HepG2 (cell line): Measurements from ENCODE around the gene LILRB3. TPM values are rescaled to one million over a fixed set of nuclear protein-coding genes. Genes with fewer than 3 reads are reported as not detected.
"Not testable (repeated sequence)": the region's sequence is repeated elsewhere in the genome, so short reads cannot be mapped to it uniquely, and the experiment has no call there.

Experiments
- ATAC-seq: fragments of 200-7000 bp; cut with Tn5 transposase; 3 replicates; pipeline ENCODE4 v1.9.1; 2020; ENCODE audit warnings: mild to moderate bottlenecking, moderate library complexity
- BruUV-seq: library from RNA; stranded (reverse); fragments of 400-500 nt; replicated peaks from 2 replicates; lab custom pipeline; 2021; lab: Mats Ljungman, UMichigan
- CTCF ChIA-PET: fragments of 300-600 bp; formaldehyde crosslinking; extraction: SDS; loops from one replicate; lab custom pipeline; 2021; ENCODE audit warnings: low total read pairs, inconsistent platforms, low intra/inter-chr PET ratio; lab: Yijun Ruan, JAX
- POLR2A ChIA-PET: fragments of 350-600 bp; sonication (Branson Sonifier 250); formaldehyde crosslinking; loops from one replicate; lab custom pipeline; 2020; ENCODE audit warnings: antibody characterized with exemption, inconsistent platforms; lab: Yijun Ruan, JAX
- DNase-seq: peaks from one replicate; pipeline ENCODE4 v3.0.0-alpha.2; 2015; ENCODE audit warnings: low spot score
- FAIRE-seq: peaks from 3 replicates; lab custom pipeline; 2011; peaks lifted over from hg19 to GRCh38; lab: Jason Lieb, UNC
- H2AFZ ChIP-seq: one replicate; pipeline ENCODE4 v1.6.1; 2011; ENCODE audit warnings: low read length, inconsistent platforms
- H3K27ac ChIP-seq: fragments of 300-600 bp; 3 replicates; pipeline ENCODE4 v1.8.0; 2011; ENCODE audit warnings: mixed run types, mild to moderate bottlenecking, mixed read lengths, low read length, inconsistent platforms; ENCODE audit not compliant: insufficient read depth; ENCODE audit errors: extremely low read length
- H3K27me3 ChIP-seq, 2 experiments: fragments of 200-600 bp in 1 of 2; 2 replicates in 1 of 2; 3 replicates in 1 of 2; pipeline versions ENCODE4 v1.6.0 to v1.8.0; 2011; ENCODE audit warnings: low read length in 2 of 2, mild to moderate bottlenecking in 2 of 2, moderate library complexity in 2 of 2, inconsistent platforms in 1 of 2; ENCODE audit not compliant: insufficient read depth in 2 of 2, control insufficient read depth in 1 of 2
- H3K36me3 ChIP-seq, 2 experiments: fragments of 200-600 bp in 1 of 2; replicated peaks in 1 of 2; 2 replicates in 1 of 2; 3 replicates in 1 of 2; pipeline versions ENCODE4 v1.5.1 to v1.8.0; 2011; ENCODE audit warnings: low read length in 2 of 2, inconsistent platforms in 1 of 2; ENCODE audit not compliant: insufficient read depth in 2 of 2, control insufficient read depth in 1 of 2
- H3K4me1 ChIP-seq: 2 replicates; pipeline ENCODE4 v1.5.1; 2012; ENCODE audit warnings: low read length, inconsistent platforms; ENCODE audit not compliant: insufficient read depth
- H3K4me2 ChIP-seq: 2 replicates; pipeline ENCODE4 v1.6.0; 2011; ENCODE audit warnings: low read depth, low read length, inconsistent platforms
- H3K4me3 ChIP-seq, 3 experiments: fragments of 200-600 bp in 1 of 3; sonication (generic), shearing (Covaris generic) in 1 of 3; replicated peaks in 1 of 3; 2 replicates each; pipeline ENCODE4 v1.5.1; 2011 to 2016; ENCODE audit warnings: low read length in 3 of 3, inconsistent platforms in 2 of 3, low read depth in 2 of 3, mild to moderate bottlenecking in 2 of 3, control low read depth in 1 of 3, mixed read lengths in 1 of 3; ENCODE audit not compliant: insufficient read depth in 1 of 3
- H3K79me2 ChIP-seq: one replicate; pipeline ENCODE4 v1.6.1; 2011; ENCODE audit warnings: low read length, inconsistent platforms; ENCODE audit not compliant: insufficient read depth
- H3K9ac ChIP-seq: 2 replicates; pipeline ENCODE4 v1.6.0; 2011; ENCODE audit warnings: mild to moderate bottlenecking, low read depth, low read length, inconsistent platforms; ENCODE audit not compliant: insufficient read depth
- H3K9me3 ChIP-seq: 2 replicates; pipeline ENCODE4 v1.5.1; 2012; ENCODE audit warnings: mild to moderate bottlenecking, low read length
- H4K20me1 ChIP-seq: 2 replicates; pipeline ENCODE4 v1.6.0; 2011; ENCODE audit warnings: inconsistent platforms, mild to moderate bottlenecking, low read length, moderate library complexity; ENCODE audit not compliant: insufficient read depth
- AGO2 ChIP-seq: fragments of 200-400 bp; formaldehyde crosslinking; optimal IDR thresholded peaks from 2 replicates; pipeline ENCODE3; 2017; ENCODE audit warnings: mild to moderate bottlenecking, low read depth, low read length, moderate library complexity
- FOSL1 ChIP-seq: sonication (generic); formaldehyde crosslinking; IDR thresholded peaks from 2 replicates; pipeline ENCODE4 v1.9.0; 2021; ENCODE audit warnings: missing genetic modification reagents, borderline replicate concordance
- KDM2A ChIP-seq: sonication (generic); formaldehyde crosslinking; IDR thresholded peaks from 2 replicates; pipeline ENCODE4 v1.4.0; 2020; ENCODE audit warnings: low read depth, missing genetic modification reagents, borderline replicate concordance
- KLF13 ChIP-seq: sonication (generic); formaldehyde crosslinking; IDR thresholded peaks from 2 replicates; pipeline ENCODE4 v1.4.0; 2020; ENCODE audit warnings: mild to moderate bottlenecking, missing genetic modification reagents
- RBFOX2 ChIP-seq: fragments of 200-400 bp; formaldehyde crosslinking; IDR thresholded peaks from 2 replicates; pipeline ENCODE4 v1.6.1; 2017; ENCODE audit warnings: low read depth, mild to moderate bottlenecking, low read length
- REST ChIP-seq, 2 experiments: IDR thresholded peaks; 2 replicates each; pipeline ENCODE4 v1.6.1; 2011 to 2012; ENCODE audit warnings: low read length in 2 of 2, borderline replicate concordance in 1 of 2, low read depth in 1 of 2, mild to moderate bottlenecking in 1 of 2, moderate library complexity in 1 of 2
- SAFB2 ChIP-seq: sonication (generic); formaldehyde crosslinking; IDR thresholded peaks from 2 replicates; pipeline ENCODE4 v1.5.1; 2020; ENCODE audit warnings: missing genetic modification reagents, low read depth, mild to moderate bottlenecking, borderline replicate concordance
- TCF7L2 ChIP-seq: IDR thresholded peaks from 2 replicates; pipeline ENCODE4 v1.6.1; 2011; ENCODE audit warnings: mild to moderate bottlenecking, low read depth, low read length, moderate library complexity
- ZC3H13 ChIP-seq: sonication (generic); formaldehyde crosslinking; IDR thresholded peaks from 2 replicates; pipeline ENCODE4 v1.8.1; 2023; ENCODE audit warnings: mild to moderate bottlenecking, missing genetic modification reagents, moderate library complexity
- ZNF224 ChIP-seq: sonication (generic); formaldehyde crosslinking; IDR thresholded peaks from 2 replicates; pipeline ENCODE4 v1.5.0; 2020; ENCODE audit warnings: mild to moderate bottlenecking, missing genetic modification reagents
- ZNF362 ChIP-seq: sonication (generic); formaldehyde crosslinking; IDR thresholded peaks from 2 replicates; pipeline ENCODE4 v1.4.0; 2020; ENCODE audit warnings: missing genetic modification reagents, mild to moderate bottlenecking, borderline replicate concordance
- ZNF720 ChIP-seq: sonication (generic); formaldehyde crosslinking; IDR thresholded peaks from 2 replicates; pipeline ENCODE4 v1.4.0; 2020; ENCODE audit warnings: missing genetic modification reagents
- ZNF747 ChIP-seq: sonication (generic); formaldehyde crosslinking; IDR thresholded peaks from 2 replicates; pipeline ENCODE4 v1.8.1; 2023; ENCODE audit warnings: missing genetic modification reagents, mild to moderate bottlenecking, borderline replicate concordance
- ZNF792 ChIP-seq: IDR thresholded peaks from 2 replicates; pipeline ENCODE4 v1.6.1; 2016
- WGBS: methylation state at CpG from one replicate; pipeline ENCODE4 v1.1.6; 2017; ENCODE audit warnings: low lambda C conversion rate; 5-methylcytosine and 5-hydroxymethylcytosine counted together
- in situ Hi-C: cut with HindIII; loops from 2 replicates; pipeline ENCODE4 v1.10.0; 2017; ENCODE audit warnings: low pct_unique_long_range_greater_than_20kb; ENCODE audit not compliant: extremely low pct_ligation_motif_present
- intact Hi-C: fragments of 100-400 bp; cut with micrococcal nuclease; formaldehyde crosslinking; loops from one replicate; pipeline ENCODE4 v1.10.0; 2022; ENCODE audit not compliant: unreplicated experiment
- polyA plus RNA-seq, 8 experiments: library from polyadenylated mRNA; depleted of rRNA in 3 of 8; stranded (reverse) in 7 of 8; unstranded in 1 of 8; fragments of >200 nt; fragmentation: Illumina TruSeq in 4 of 8; extraction: Trizol in 4 of 8; gene quantifications; 2 replicates each; pipeline versions ENCODE4 v1.2.1 to v1.2.3, GENCODE V29; 2011 to 2016; ENCODE audit warnings: low read depth in 4 of 8, missing spikeins in 1 of 8, mixed read lengths in 1 of 8; ENCODE audit not compliant: insufficient read depth in 1 of 8
- total RNA-seq, 5 experiments: library from RNA; depleted of rRNA; stranded (reverse); fragments of >200 nt; fragmentation: Illumina TruSeq; extraction: Trizol; gene quantifications; 2 replicates each; pipeline ENCODE4 v1.2.3, GENCODE V29; 2016; ENCODE audit warnings: low read depth in 1 of 5

The LILRB3 gene
- total and polyA plus RNA-seq, 2 of the 13 experiments (the other 11 are each of a cell fraction or from before 2014, with no cell fraction given) = 0.22 TPM; not detected in 1

GRCh38 chr19:54207193-54207592 lies 15.6 kb downstream of the LILRB3 start:
- BruUV-seq, ATAC-seq, intact Hi-C loops, H2AFZ ChIP-seq, H3K4me3 ChIP-seq, H3K9ac ChIP-seq, H3K27me3 ChIP-seq, CTCF ChIA-PET, H3K4me2 ChIP-seq, DNase-seq, FAIRE-seq, H3K27ac ChIP-seq, in situ Hi-C loops, H3K9me3 ChIP-seq: not testable (repeated sequence)
- POLR2A ChIA-PET = interaction anchor here (1.3 to 8.7 kb wide), 4 partner anchors 9 to 70 kb away, joined by 4 to 306 read pairs (median 96); partner anchors contain the start of genes MBOAT7, RPS9 and TSEN34
- 93% methylated on average over 22 of the region's 23 CpGs for WGBS
- Histone ChIP-seq H3K79me2 (peaks cover 40% of the 10 kb centered on the region), H4K20me1 (peaks cover 70% of the 10 kb centered on the region), H3K4me1 (peaks cover 96% of the 10 kb centered on the region), H3K36me3 (peaks cover 20 to 58% of the 10 kb centered on the region in 2 experiments)
- peak; percentile 5; the same call in 1 of the 2 replicates for TF ChIP-seq RBFOX2
- peak; percentile 5; the same call in 1 of the 2 replicates for TF ChIP-seq ZNF747 (CRISPR knock-in tag)
- peak; percentile 60 for TF ChIP-seq AGO2
- peak; percentile 12; the same call in 1 of the 2 replicates for TF ChIP-seq ZC3H13

- BruUV-seq = no TSS peak
- H3K9ac ChIP-seq = no peak overlapping the region
- H3K27me3 ChIP-seq = no peaks in the 10 kb centered on the region
- H3K79me2 ChIP-seq = peaks cover 44% of the 10 kb centered on the region
- ATAC-seq = no peak
- 84% methylated on average over 10 of the region's 13 CpGs for WGBS
- in situ Hi-C loops = no loop called here
- ChIA-PET POLR2A (interaction anchor here (8.7 kb wide), 1 partner anchor 16 kb away, joined by 306 read pairs; the partner anchor contains the start of genes MBOAT7 and TSEN34), CTCF (no interaction called here)
- peaks cover 74% of the 10 kb centered on the region for H4K20me1 ChIP-seq
- FAIRE-seq = no peak
- H3K4me2 ChIP-seq = no peak overlapping the region
- no peaks in the 10 kb centered on the region for H3K9me3 ChIP-seq
- H3K27ac ChIP-seq = no peak overlapping the region
- H3K4me1 ChIP-seq = peaks cover 100% of the 10 kb centered on the region
- no peak overlapping the region for H2AFZ ChIP-seq
- intact Hi-C loops = no loop called here
- no peak overlapping the region for H3K4me3 ChIP-seq
- H3K36me3 ChIP-seq = peaks cover 20 to 62% of the 10 kb centered on the region in 2 experiments
- no peak for DNase-seq
- TF ChIP-seq KDM2A (CRISPR knock-in tag) = no peak
- TF ChIP-seq KLF13 (CRISPR knock-in tag) = no peak
- TF ChIP-seq REST (IDR thresholded peaks at IDR 0.05; ENCODE audit: borderline replicate concordance in 1 of 2, low read depth in 1 of 2, low read length in 2 of 2) = no peak
- TF ChIP-seq FOSL1 (CRISPR knock-in tag) = no peak
- no peak for TF ChIP-seq ZNF792 (CRISPR knock-in tag)
- no peak for TF ChIP-seq TCF7L2
- TF ChIP-seq SAFB2 (CRISPR knock-in tag) = no peak
- no peak for TF ChIP-seq ZNF720 (CRISPR knock-in tag)
- no peak for TF ChIP-seq ZNF224
- no peak for TF ChIP-seq ZNF362 (CRISPR knock-in tag)
Measured at GRCh38 chr19:54206831-54207177, 16.0 kb downstream of the LILRB3 start.
